GM21515 (cell line): ENCODE measurements around the gene SMIM28.
"Not testable (repeated sequence)": the region's sequence is repeated elsewhere in the genome, so short reads cannot be mapped to it uniquely, and the experiment has no call there.

Experiments used
- ATAC-seq: cut with Tn5 transposase; IDR thresholded peaks from one replicate; pipeline ENCODE4 v1.9.1; 2021; ENCODE audit not compliant: unreplicated experiment

SMIM28 gene

DNA sequence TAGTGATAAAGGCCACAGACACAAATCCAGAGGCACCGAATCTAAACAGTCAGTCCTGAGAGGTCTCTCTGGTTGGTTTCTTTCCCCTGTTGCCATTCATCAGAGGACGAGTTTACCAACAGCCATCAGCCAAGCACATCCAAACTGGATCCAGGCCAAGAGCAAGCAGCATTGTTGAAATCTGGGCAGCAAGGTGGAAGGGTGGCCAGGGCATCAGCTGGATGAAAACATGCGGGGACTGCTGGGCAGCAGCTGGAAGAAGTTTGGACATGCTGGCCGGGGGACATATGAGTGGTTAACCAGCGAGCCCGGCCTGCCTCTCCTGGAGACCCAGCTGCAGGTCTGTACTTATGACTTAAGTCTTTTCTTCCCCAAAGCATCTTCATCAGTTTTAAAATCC lies at the start of gene SMIM28:
SMIM28 (plus strand) TSS at position 62 of the 400 bp plus-strand sequence; CDS start at position 230, 168 bp downstream.
- no peak for ATAC-seq

DNA sequence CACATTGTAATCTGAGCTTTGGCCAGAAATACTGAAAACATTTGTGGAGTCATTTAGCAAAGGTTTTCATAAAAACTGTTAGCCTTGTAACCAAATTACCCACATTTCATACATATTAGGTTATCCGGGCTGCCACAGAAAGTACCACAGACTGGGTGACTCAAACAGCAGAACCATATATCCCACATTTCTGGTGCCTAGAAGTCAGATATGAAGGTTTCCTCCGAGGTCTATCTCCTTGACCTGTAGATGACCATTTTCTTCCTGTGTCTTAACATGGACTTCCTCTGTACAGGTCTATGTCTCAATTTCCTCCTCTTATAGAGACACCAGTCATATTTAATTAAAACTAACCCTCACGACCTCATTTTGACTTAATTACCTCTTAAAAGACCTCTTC lies 49.5 kb upstream of the SMIM28 start:
- no peak for ATAC-seq

DNA sequence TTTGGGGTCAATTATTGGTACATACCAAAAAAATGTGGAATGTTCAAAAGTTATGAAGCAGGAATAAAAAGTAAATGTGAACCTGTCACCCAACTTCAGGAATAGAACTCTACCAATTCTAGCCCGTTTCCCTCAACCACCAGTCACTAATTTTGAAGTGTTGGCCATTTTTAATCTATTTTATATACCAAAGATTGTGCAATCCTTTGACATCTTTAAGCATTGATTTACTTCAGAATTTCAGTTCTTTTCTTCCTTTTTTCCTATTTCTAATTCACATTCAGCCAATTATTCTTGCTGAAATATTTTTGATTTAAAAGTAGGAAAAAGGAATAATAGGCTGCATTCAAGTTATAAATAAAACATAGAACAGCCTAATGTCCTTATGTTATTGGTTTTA lies 46.9 kb upstream of the SMIM28 start:
- no peak for ATAC-seq

DNA sequence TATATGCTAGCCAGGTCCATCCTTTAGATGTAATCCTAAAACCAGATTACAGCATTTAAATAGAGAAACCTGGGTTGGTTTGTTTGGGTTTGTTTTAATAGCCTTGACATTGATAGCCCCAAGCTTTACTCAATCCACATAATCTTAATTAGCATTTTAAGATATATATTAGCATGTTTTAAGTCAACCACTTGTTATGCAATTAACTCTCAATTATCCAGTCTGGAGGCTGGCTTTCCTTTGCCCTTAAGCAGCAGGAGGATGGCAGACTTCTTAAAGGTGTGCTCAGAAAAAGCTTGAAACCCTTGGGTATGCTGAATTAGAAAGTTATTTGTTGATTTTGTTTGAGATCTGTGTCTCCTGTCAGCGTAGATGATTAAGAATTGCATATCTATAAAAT lies 46.3 kb upstream of the SMIM28 start:
- ATAC-seq: no peak

DNA sequence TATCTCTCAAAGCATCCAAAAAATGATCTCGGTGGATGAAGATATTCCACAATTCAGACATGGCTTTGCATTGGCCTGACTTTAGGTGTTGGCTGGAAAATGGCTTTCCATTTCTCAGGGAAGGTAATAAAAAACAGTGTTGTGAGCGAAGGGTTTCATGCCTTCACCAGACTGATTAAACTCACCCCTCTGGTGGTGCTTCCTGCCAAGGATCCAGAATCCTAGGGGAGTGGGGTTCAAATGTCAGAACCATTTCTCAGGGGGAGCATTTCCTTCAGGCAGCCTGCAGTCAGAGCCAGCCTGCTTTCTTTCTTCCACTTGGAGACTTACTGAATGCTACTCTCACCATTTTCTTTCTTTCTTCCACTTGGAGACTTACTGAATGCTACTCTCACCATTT lies 45.7 kb upstream of the SMIM28 start:
- ATAC-seq: no peak

DNA sequence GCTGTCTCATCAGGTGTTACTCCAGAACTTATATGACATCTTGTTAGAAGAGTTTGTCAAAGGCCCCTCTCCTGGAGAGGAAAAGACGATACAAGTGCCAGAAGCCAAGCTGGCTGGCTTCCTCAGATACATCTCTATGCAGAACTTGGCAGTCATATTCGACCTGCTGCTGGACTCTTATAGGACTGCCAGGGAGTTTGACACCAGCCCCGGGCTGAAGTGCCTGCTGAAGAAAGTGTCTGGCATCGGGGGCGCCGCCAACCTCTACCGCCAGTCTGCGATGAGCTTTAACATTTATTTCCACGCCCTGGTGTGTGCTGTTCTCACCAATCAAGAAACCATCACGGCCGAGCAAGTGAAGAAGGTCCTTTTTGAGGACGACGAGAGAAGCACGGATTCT lies 43.7 kb upstream of the SMIM28 start:
- ATAC-seq: no peak

DNA sequence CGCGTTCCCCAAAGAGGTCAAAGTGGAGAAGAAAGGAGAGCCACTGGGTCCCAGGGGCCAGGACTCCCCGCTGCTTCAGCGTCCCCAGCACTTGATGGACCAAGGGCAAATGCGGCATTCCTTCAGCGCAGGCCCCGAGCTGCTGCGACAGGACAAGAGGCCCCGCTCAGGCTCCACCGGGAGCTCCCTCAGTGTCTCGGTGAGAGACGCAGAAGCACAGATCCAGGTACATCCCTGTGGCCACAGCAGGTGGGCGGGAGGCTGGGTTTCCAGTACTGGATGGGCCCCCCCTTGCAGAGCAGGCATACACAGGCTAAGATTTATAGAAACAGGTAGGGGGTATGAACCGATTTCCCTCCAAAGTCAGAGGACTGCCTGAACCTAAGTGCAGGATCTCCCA lies 42.7 kb upstream of the SMIM28 start:
- ATAC-seq: no peak

DNA sequence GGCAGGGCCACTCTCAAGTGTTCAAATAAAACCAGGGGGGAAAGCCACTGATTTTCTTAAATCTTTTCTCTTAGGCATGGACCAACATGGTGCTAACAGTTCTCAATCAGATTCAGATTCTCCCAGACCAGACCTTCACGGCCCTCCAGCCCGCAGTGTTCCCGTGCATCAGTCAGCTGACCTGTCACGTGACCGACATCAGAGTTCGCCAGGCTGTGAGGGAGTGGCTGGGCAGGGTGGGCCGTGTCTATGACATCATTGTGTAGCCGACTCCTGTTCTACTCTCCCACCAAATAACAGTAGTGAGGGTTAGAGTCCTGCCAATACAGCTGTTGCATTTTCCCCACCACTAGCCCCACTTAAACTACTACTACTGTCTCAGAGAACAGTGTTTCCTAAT lies 41.5 kb upstream of the SMIM28 start:
- ATAC-seq: no peak

DNA sequence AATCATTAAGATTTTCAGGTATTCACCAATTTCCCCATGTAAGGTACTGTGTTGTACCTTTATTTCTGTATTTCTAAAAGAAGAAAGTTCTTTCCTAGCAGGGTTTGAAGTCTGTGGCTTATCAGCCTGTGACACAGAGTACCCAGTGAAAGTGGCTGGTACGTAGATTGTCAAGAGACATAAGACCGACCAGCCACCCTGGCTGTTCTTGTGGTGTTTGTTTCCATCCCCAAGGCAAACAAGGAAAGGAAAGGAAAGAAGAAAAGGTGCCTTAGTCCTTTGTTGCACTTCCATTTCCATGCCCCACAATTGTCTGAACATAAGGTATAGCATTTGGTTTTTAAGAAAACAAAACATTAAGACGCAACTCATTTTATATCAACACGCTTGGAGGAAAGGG lies 40.6 kb upstream of the SMIM28 start:
- no peak for ATAC-seq

DNA sequence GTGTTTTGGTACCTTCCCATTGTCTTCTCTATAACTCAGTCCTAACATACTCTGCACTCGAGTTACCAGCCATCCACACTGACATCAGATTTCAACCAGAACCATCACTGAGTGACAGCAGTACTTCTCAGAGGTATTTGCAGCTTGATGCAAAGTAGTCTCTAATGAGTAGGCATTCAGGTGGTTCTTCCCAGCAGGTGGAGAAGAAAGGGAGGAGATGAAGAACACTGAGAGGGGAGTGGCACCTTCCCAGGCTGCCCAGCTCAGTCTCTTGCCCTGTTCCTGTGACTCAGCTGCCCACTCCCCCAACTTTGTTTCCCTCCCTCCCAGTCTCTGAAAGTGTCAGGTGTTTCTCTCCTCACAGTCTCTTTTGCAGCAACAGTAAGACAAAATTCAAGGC lies 38.7 kb upstream of the SMIM28 start:
- ATAC-seq: no peak

DNA sequence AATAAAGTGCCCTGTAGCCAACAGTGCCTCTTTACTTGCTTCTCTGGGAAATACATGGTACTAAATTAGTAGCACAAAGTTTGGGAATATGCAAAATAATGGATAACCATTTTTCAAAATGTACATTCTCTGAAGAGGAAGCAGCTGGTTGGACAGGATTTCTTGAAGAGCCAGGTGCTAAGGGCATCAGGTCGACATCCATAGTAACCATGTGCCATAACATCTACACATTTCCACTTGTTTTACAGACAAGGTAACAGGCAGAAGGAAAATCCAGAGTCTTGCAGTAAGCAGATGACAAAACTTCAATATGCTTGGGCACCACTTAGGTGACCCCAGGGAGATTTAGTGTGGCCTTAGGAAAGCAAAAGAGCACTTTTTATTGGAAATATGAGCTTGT lies 36.5 kb upstream of the SMIM28 start:
- no peak for ATAC-seq

DNA sequence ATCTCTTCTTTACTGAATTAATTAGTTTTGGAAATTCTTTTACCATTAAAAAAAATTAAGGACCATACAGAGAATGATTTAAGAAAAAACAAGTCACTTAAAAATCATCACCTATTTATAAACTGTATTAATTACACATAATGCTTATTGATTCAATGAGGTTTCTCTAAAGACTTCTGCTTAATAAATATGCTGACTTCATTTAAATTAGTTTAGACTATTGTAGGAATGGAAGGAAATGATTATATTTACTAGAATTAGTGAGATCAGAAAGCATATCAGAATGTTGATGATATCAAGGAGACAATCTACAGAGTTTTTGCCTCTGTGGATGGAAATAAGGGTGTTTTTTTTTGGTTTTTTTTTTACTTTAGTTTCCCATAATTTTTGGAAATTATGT lies 34.6 kb upstream of the SMIM28 start:
- no peak for ATAC-seq

DNA sequence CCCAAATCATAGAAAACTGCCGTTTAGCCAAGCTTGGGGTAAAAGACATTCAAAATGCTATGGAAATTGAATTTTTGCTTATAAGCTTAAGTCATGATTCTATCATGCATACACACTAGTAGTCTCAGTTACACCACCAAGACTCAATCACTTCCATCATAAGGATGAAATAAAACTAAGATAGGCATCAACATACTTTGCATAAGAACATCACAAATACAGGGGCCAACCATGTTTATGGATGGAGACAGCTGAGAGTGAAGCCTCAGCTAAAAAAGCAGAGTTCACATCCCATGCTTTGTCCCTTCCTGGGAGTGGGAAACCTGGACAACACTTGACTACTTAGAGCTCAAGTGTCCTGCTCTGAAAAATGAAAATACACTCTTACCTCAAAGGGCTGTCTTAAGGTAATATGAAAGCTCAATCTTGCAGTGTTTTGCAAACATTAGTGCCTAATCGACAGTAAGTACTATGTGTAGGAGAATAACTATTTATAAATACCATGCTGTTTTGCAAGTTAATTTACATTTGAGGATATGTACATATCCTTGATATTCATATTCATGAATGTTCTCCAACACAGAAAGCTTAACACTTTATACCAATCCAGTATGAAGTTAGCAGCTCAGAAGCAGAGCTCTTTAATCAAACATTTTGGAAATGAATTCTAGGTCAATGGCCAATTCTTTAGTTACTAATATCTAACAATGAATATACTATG lies 32.0 kb upstream of the SMIM28 start:
- ATAC-seq: no peak

DNA sequence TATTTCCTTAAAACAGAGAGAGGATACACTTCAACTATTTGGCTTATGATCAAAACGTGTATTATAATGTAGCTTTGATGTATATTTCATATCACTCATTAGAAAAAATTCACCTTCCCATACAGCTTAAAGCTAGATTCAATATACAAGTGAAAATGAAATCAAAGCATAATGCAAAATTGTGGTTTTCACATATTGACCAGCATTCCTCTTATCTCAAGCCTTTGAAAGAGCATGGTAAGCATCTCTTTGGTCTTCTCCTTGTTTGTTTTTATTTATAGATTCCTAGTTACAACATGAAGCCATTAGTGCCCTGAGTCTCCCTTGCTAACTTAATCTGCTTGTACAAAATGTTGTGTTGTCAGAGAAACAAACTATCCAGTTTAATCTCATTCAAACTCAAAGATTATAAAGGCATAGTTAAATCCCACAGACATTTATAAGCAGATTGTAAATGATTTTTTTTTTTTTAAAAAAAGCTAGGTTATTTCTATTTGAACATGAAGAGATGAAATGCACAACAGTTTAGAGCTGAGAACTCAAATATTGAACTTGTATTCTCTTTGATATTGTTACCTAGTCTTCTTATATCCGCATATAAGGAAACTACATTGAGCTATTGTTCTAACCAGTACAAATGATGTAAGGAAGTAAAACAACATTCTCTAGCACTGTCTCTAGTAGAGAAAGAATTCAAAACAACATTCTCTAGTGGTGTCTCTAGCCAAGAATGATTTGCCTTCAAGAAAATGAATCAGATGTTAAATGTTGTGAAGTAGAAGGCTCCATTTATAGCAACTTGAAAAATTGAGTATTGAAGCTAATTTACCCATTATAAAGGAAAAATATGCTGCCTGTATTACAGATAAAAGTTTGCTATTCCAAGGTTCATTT lies 31.2 kb upstream of the SMIM28 start:
- ATAC-seq: no peak

DNA sequence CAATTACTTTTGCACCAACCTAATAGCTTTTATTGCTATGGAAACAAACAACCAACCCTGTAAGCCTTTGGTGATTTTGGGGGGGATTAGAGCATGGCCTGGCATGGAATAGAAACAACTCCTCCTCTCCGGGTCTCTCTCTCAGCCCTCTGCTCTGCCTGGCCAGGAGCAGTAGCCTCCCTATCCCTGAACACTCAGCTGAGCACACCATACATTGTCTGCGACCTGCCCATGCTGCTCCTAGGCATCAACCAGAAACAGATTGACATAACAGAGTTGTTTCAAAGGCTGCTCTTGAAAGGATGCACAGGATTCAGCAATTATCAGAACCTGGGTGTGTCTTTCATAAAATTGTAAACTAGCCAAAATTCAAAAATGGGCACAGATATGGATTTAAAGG lies 29.8 kb upstream of the SMIM28 start:
- no peak for ATAC-seq

DNA sequence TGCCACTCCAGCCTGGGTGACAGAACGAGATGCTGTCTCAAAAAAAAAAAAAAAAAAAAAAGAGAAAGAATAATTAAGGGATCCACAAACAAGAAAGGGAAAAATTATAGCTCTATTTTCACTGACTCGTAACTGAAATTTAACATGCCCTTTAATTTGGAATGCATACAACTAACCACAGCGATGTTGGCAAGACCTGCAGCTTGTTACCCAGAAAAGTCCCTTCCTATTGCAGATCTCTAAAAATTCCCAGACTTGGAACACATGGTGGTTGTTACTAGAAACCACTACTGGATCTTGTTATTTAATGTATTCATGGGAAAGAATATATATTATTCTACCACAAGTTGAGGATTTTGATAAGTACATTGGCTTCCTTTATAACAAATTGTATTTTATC lies 27.8 kb upstream of the SMIM28 start:
- ATAC-seq: no peak

DNA sequence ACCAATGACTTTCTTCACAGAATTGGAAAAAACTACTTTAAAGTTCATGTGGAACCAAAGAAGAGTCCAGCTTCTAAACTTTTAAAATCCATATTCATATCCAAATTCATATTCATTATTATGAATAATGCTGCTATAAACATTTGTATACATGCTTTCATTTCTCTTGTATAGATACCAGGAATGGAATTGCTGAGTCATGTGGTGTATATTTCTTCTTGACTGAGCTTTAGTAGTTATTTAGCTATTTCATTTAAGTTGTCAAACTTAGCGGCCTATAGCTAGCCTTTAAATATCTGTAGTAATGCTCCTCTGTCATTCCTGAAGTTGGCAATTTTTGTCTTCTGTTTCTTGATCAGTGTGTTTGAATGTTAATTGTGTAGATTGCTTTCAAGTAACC lies 19.8 kb upstream of the SMIM28 start:
- ATAC-seq: no peak

DNA sequence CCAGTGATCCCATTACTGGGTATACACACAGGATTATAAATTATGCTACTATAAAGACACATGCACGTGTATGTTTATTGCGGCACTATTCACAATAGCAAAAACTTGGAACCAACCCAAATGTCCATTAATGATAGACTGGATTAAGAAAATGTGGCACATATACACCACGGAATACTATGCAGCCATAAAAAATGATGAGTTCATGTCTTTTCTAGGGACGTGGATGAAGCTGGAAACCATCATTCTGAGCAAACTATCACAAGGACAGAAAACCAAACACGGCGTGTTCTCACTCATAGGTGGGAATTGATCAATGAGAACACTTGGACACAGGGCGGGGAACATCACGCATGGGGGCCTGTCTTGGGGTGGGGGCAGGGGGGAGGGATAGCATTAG lies 9.0 kb upstream of the SMIM28 start:
- not testable (repeated sequence) for ATAC-seq

DNA sequence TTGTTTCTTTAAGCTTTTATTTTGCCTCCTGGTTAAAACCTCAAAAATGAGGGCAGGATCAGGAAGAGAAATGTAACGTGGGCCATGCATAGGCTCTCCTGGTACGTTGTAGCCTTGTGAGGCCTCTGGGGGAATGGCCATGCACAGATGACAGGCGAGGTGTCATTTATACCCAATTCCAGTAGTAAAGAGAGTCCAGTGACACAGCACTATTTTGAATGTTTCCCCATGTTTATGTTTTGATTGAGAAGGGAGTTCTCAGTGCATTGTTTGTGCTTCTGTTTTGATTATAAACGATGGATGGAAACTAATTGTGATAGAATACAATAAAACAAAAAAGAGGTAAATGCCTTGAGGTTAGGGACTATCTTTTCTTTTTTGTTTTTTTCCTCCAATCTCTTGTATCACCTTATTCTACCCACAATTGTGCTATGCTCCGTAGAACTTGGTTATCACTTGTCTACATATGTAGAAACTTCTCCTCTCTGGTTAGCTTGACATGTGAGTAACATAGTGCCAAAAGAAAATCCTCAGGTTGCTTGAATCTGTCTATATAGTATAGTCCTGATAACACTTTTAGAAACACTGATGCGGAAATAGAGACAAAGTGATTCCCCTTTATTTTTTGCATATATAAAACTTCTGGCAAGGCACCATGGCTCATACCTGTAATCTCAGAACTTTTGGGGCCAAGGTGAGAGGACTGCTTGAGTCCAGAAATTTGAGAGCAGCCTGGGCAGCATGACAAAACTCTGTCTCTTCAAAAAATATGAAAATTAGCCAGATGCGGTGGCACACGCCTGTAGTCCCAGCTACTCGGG lies 6.9 kb upstream of the SMIM28 start:
- no peak for ATAC-seq

DNA sequence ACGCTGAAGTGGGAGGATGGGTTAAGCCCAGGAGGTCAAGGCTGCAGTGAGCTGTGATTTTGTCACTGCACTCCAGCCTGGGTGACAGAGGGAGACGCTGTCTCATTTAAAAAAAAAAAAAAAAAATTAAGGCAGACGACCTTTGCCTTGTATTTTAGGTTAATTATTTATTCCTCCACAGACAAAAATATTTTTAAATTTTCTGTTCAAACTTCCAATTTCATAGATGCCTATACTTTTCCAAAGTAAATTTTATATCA lies 6.3 kb upstream of the SMIM28 start:
- no peak for ATAC-seq

DNA sequence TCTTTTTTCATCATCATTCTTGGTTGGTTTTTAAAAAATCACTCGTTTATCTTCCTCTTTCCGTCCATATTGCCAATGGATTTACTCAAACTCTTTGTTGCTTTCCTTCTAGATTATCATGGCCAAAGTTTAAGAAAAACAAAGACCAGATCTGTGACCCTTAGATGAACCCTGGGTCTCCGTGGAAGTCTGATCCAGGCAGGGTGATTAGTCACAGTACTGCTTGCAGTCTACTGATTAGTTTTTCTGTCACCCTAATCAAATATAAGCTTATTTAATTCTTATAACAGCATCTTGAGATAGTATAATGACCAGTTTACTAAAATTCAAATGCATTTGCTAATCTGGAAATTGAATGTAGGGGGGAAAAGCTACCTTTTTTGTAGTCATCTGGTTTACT lies 6.0 kb upstream of the SMIM28 start:
- ATAC-seq: no peak
